GM23248 (cell line): ENCODE data around the gene ATP6V0C. TPM values are rescaled to one million over a fixed set of nuclear protein-coding genes. Genes with fewer than 3 reads are reported as not detected.

Source experiments
- DNase-seq: peaks from one replicate; pipeline ENCODE4 v3.0.0-alpha.2; 2015
- H2AFZ ChIP-seq: fragments of 200-600 bp; sonication (generic); 2 replicates; pipeline ENCODE4 v1.6.1; 2016; ENCODE audit warnings: antibody characterized with exemption
- H3F3A ChIP-seq: fragments of 200-600 bp; sonication (generic); 2 replicates; pipeline ENCODE4 v1.6.1; 2016; ENCODE audit warnings: mild to moderate bottlenecking, antibody characterized with exemption, mixed run types; ENCODE audit not compliant: insufficient read depth
- H3K27ac ChIP-seq: fragments of 200-600 bp; sonication (generic); 2 replicates; pipeline ENCODE4 v1.5.1; 2016; ENCODE audit warnings: mild to moderate bottlenecking
- H3K27me3 ChIP-seq: fragments of 200-600 bp; sonication (generic); replicated peaks from 2 replicates; pipeline ENCODE4 v1.6.1; 2016; ENCODE audit warnings: mild to moderate bottlenecking; ENCODE audit not compliant: insufficient read depth
- H3K36me3 ChIP-seq: fragments of 200-600 bp; sonication (generic); 2 replicates; pipeline ENCODE4 v1.6.1; 2016; ENCODE audit warnings: low read depth, mild to moderate bottlenecking
- H3K4me1 ChIP-seq: fragments of 200-600 bp; sonication (generic); 2 replicates; pipeline ENCODE4 v1.6.1; 2016; ENCODE audit warnings: mild to moderate bottlenecking; ENCODE audit not compliant: insufficient read depth
- H3K4me2 ChIP-seq: fragments of 200-600 bp; sonication (generic); one replicate; pipeline ENCODE4 v1.6.1; 2016; ENCODE audit warnings: mild to moderate bottlenecking; ENCODE audit not compliant: unreplicated experiment
- H3K4me3 ChIP-seq: fragments of 200-600 bp; sonication (generic); 2 replicates; pipeline ENCODE4 v1.5.1; 2016; ENCODE audit warnings: mild to moderate bottlenecking
- H3K79me2 ChIP-seq: fragments of 200-600 bp; sonication (generic); 2 replicates; pipeline ENCODE4 v1.6.1; 2016; ENCODE audit warnings: mild to moderate bottlenecking; ENCODE audit not compliant: insufficient read depth
- H3K9ac ChIP-seq: fragments of 200-600 bp; sonication (generic); 2 replicates; pipeline ENCODE4 v1.6.1; 2016; ENCODE audit warnings: mild to moderate bottlenecking
- H3K9me2 ChIP-seq: fragments of 200-600 bp; sonication (generic); 2 replicates; pipeline ENCODE4 v1.6.1; 2016; ENCODE audit warnings: mixed run types, mild to moderate bottlenecking, moderate library complexity; ENCODE audit not compliant: insufficient read depth
- H3K9me3 ChIP-seq: fragments of 200-600 bp; sonication (generic); one replicate; pipeline ENCODE4 v1.6.1; 2017; ENCODE audit warnings: low read depth
- H4K20me1 ChIP-seq: fragments of 200-600 bp; sonication (generic); 2 replicates; pipeline ENCODE4 v1.6.0; 2016; ENCODE audit not compliant: insufficient read depth
- EZH2 ChIP-seq: fragments of 200-600 bp; sonication (generic); IDR thresholded peaks from 2 replicates; pipeline ENCODE4 v1.6.1; 2018; ENCODE audit warnings: antibody characterized with exemption, mild to moderate bottlenecking; ENCODE audit not compliant: insufficient read depth, poor library complexity, severe bottlenecking
- EZH2phosphoT487 ChIP-seq: fragments of 200-600 bp; sonication (generic); IDR thresholded peaks from 2 replicates; pipeline ENCODE4 v1.6.1; 2018; ENCODE audit warnings: antibody characterized with exemption, moderate library complexity, mild to moderate bottlenecking, low read depth; ENCODE audit not compliant: insufficient read depth
- WGBS, 2 experiments: methylation state at CpG; one replicate each; pipeline ENCODE4 v1.1.6; 2015 to 2017; ENCODE audit warnings: low lambda C conversion rate in 2 of 2, low coverage in 1 of 2; ENCODE audit errors: missing lambda C conversion rate in 2 of 2; 5-methylcytosine and 5-hydroxymethylcytosine counted together
- in situ Hi-C: fragments of 300-500 bp; cut with MboI; formaldehyde crosslinking; loops from 2 replicates; pipeline ENCODE4 v1.15.0; 2020
- polyA plus RNA-seq: library from polyadenylated mRNA; unstranded; fragments of >200 nt; fragmentation: Nextera tagmentation; extraction: Ambion mirVana; gene quantifications from 2 replicates; pipeline ENCODE4 v1.2.1, GENCODE V29; 2016
- total RNA-seq: library from RNA; depleted of rRNA; stranded (reverse); fragments of >200 nt; shearing (Covaris generic); gene quantifications from 2 replicates; pipeline ENCODE4 v1.2.3, GENCODE V29; 2014

Gene ATP6V0C
- total and polyA plus RNA-seq, 2 experiments from 2014 or later: 43.2 to 186 TPM

GRCh38 chr16:2511996-2512734 lies 1.6 kb upstream of the ATP6V0C start:
- Histone ChIP-seq H3K79me2 (peaks cover 29% of the 10 kb centered on the region), H3F3A (peaks cover 12% of the 10 kb centered on the region; the same call in 1 of the 2 replicates), H3K9me3 (no peaks in the 10 kb centered on the region), H3K9me2 (no peaks in the 10 kb centered on the region), H3K9ac (no peak overlapping the region), H3K4me1 (peaks cover 17% of the 10 kb centered on the region), H3K36me3 (no peaks in the 10 kb centered on the region), H3K4me2 (no peak overlapping the region), H3K27ac (no peak overlapping the region), H3K4me3 (no peak overlapping the region), H2AFZ (no peak overlapping the region), H3K27me3 (no peaks in the 10 kb centered on the region), H4K20me1 (peaks cover 6% of the 10 kb centered on the region; the same call in 1 of the 2 replicates)
- WGBS, 2 experiments: 87 to 88% methylated on average over 17 of the region's 17 CpGs
- no peak for TF ChIP-seq EZH2phosphoT487
- DNase-seq: no peak
- in situ Hi-C loops: no loop called here

DNA sequence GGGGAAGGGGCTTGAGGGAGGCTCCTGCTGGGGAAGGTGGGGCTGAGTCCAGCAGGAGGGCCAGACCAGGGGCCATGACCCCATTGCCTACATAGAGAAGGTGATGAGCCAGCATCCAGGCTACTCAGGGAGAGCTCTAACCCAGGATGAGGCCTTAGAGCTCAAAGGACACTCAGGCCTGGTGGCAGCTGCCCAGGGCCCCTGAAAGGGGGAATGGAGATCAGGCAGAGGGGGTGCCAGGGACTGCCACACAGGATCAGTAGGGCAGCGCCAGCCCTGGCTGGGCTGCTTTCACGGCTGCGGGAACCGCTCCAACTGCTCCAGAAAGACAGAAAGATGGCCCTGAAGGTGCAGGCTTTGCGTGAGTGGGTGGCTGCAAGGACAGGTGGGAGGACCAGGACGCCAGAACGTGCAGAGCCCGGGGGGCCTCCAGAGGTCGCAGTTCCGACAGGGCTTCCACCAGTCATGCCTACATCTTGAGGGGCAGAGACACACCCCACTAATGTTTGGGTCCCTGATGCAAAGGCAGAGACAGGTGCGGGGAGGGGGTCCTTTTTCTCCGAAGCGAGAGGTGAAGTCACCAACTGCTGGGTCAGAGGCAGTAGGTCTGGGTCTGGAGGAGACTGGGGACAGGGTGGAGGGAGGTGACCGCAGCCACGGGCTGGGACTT lies 882 bp upstream of the ATP6V0C start:
- Histone ChIP-seq H3K27ac (no peak overlapping the region), H3K4me1 (peaks cover 17% of the 10 kb centered on the region), H3K79me2 (peaks cover 36% of the 10 kb centered on the region), H3K27me3 (no peaks in the 10 kb centered on the region), H3K9me3 (no peaks in the 10 kb centered on the region), H3F3A (peaks cover 12% of the 10 kb centered on the region; the same call in 1 of the 2 replicates), H3K4me3 (peak overlapping the region; percentile 76; the same call in 1 of the 2 replicates), H3K36me3 (no peaks in the 10 kb centered on the region), H2AFZ (peak overlapping the region; percentile 47; the same call in 1 of the 2 replicates), H3K4me2 (peak overlapping the region; percentile 32), H3K9me2 (no peaks in the 10 kb centered on the region), H3K9ac (no peak overlapping the region), H4K20me1 (peaks cover 6% of the 10 kb centered on the region; the same call in 1 of the 2 replicates)
- no peak for DNase-seq
- 45 to 52% methylated on average over 12 to 15 of the region's 15 CpGs for WGBS, 2 experiments
- in situ Hi-C loops: no loop called here
- TF ChIP-seq EZH2: no peak
- no peak for TF ChIP-seq EZH2phosphoT487

- WGBS, 2 experiments: 0 to 3% methylated on average over 30 to 49 of the region's 63 CpGs
- H3K9me2 ChIP-seq: no peaks in the 10 kb centered on the region
- peaks cover 12% of the 10 kb centered on the region; the same call in 1 of the 2 replicates for H3F3A ChIP-seq
- H3K9me3 ChIP-seq: no peaks in the 10 kb centered on the region
- H3K27me3 ChIP-seq: no peaks in the 10 kb centered on the region
- DNase-seq: peak; percentile 60
- H3K27ac ChIP-seq: peak overlapping the region; percentile 85
- peaks cover 53% of the 10 kb centered on the region for H3K79me2 ChIP-seq
- peak overlapping the region; percentile 98 for H3K9ac ChIP-seq
- H3K4me2 ChIP-seq: peak overlapping the region; percentile 88
- TF ChIP-seq EZH2 (no peak), EZH2phosphoT487 (no peak)
- no peak overlapping the region for H2AFZ ChIP-seq
- peak overlapping the region; percentile 76 for H3K4me3 ChIP-seq
- peaks cover 6% of the 10 kb centered on the region; the same call in 1 of the 2 replicates for H4K20me1 ChIP-seq
- peaks cover 24% of the 10 kb centered on the region for H3K4me1 ChIP-seq
- no peaks in the 10 kb centered on the region for H3K36me3 ChIP-seq
- in situ Hi-C loops: no loop called here
Observed at GRCh38 chr16:2514333-2515179, 804 bp downstream of the ATP6V0C start.
